GM23338 (cell line): ENCODE data around the gene LRRC8B.

ENCODE experiments used
- CREB1 ChIP-seq: fragments of 250-450 bp; sonication (Bioruptor Pico); IDR thresholded peaks from 2 replicates; pipeline ENCODE4 v1.5.0; 2020; ENCODE audit warnings: low read depth, mild to moderate bottlenecking, moderate library complexity
- EZH2 ChIP-seq: fragments of 200-600 bp; sonication (generic); IDR thresholded peaks from one replicate; pipeline ENCODE4 v1.8.0; 2017; ENCODE audit warnings: antibody characterized with exemption, mild to moderate bottlenecking, low read depth; ENCODE audit not compliant: unreplicated experiment
- EZH2phosphoT487 ChIP-seq: fragments of 200-600 bp; sonication (generic); IDR thresholded peaks from one replicate; pipeline ENCODE4 v1.8.1; 2018; ENCODE audit warnings: antibody characterized with exemption; ENCODE audit not compliant: unreplicated experiment
- JUNB ChIP-seq: IDR thresholded peaks from one replicate; pipeline ENCODE4 v1.6.1; 2016; ENCODE audit warnings: antibody characterized with exemption; ENCODE audit not compliant: unreplicated experiment
- NANOG ChIP-seq: IDR thresholded peaks from 2 replicates; pipeline ENCODE4 v1.6.1; 2016; ENCODE audit warnings: antibody characterized with exemption, borderline replicate concordance
- POLR2AphosphoS5 ChIP-seq: IDR thresholded peaks from 2 replicates; pipeline ENCODE4 v1.6.1; 2016; ENCODE audit warnings: antibody characterized with exemption, low read depth
- STAT1 ChIP-seq: IDR thresholded peaks from one replicate; pipeline ENCODE4 v1.6.1; 2016; ENCODE audit warnings: antibody characterized with exemption; ENCODE audit not compliant: unreplicated experiment
- ZNF331 ChIP-seq: fragments of 250-450 bp; sonication (Bioruptor Pico); IDR thresholded peaks from 2 replicates; pipeline ENCODE4 v1.5.0; 2020; ENCODE audit warnings: low read depth, mild to moderate bottlenecking, moderate library complexity
- TF ChIP-seq, protein P1 (sequence below), 2 experiments: fragments of 200-600 bp in 1 of 2; sonication (generic) in 1 of 2; conservative IDR thresholded peaks; 2 replicates each; pipeline versions ENCODE4 v1.5.1 to v1.6.1; 2016 to 2017; ENCODE audit warnings: antibody characterized with exemption in 2 of 2, low read depth in 2 of 2, mild to moderate bottlenecking in 2 of 2, moderate library complexity in 1 of 2
- TF ChIP-seq, protein P2 (sequence below): IDR thresholded peaks from 2 replicates; pipeline ENCODE4 v1.6.1; 2016; ENCODE audit warnings: antibody characterized with exemption
- TF ChIP-seq, protein P3 (sequence below): IDR thresholded peaks from one replicate; pipeline ENCODE4 v1.6.1; 2018; ENCODE audit warnings: antibody characterized with exemption; ENCODE audit not compliant: unreplicated experiment

DNA sequence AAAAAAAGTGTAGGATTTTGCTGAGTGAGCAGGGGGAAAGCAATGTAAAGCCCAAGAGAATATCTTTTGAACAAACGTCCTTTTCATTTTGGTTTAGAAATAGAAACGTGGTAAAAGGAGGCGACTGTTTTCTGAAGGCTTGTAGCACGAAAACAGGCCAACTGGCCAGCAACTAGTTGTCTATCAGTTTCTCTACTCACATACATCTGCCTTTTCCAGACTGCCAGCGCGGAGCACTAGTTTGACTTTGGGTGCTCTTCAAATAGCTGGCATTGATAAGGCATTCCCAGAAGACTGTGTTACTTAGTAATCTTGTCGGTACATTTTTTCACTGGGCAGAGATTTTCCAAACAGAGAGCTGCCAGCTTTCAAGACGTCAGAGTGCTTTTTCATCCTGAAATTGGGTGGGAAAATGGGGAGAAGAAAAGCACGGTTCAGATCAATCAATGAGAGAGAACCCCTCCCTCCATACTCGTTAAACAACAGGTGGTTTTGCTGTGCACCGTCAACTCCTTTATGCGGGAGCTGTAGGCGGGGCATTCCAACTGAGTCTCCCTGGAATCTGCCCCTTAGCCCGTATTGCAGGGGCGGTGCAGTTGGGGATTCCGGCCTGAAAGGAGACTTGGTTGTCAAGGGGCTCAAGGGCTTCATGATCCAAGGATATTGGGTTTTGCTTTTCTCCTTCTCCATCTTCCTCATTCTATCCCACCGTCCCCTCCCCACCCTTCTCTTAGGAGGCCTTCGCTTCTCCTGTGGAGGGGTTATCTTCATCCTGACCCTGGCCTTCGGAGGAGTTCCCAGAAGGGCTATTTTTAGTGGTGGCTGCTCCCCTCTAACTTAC is 107.4 kb downstream of the LRRC8B start:
- no peak for TF ChIP-seq EZH2
- TF ChIP-seq, protein P1, sequence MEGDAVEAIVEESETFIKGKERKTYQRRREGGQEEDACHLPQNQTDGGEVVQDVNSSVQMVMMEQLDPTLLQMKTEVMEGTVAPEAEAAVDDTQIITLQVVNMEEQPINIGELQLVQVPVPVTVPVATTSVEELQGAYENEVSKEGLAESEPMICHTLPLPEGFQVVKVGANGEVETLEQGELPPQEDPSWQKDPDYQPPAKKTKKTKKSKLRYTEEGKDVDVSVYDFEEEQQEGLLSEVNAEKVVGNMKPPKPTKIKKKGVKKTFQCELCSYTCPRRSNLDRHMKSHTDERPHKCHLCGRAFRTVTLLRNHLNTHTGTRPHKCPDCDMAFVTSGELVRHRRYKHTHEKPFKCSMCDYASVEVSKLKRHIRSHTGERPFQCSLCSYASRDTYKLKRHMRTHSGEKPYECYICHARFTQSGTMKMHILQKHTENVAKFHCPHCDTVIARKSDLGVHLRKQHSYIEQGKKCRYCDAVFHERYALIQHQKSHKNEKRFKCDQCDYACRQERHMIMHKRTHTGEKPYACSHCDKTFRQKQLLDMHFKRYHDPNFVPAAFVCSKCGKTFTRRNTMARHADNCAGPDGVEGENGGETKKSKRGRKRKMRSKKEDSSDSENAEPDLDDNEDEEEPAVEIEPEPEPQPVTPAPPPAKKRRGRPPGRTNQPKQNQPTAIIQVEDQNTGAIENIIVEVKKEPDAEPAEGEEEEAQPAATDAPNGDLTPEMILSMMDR (conservative IDR thresholded peaks at IDR 0.05; ENCODE audit: low read depth in 2 of 2), result no peak
- no peak for TF ChIP-seq ZNF331 (CRISPR knock-in tag)
- no peak for TF ChIP-seq POLR2AphosphoS5
- TF ChIP-seq EZH2phosphoT487, result no peak
- no peak for TF ChIP-seq CREB1 (CRISPR knock-in tag)
- no peak for TF ChIP-seq JUNB
- TF ChIP-seq, protein P2, sequence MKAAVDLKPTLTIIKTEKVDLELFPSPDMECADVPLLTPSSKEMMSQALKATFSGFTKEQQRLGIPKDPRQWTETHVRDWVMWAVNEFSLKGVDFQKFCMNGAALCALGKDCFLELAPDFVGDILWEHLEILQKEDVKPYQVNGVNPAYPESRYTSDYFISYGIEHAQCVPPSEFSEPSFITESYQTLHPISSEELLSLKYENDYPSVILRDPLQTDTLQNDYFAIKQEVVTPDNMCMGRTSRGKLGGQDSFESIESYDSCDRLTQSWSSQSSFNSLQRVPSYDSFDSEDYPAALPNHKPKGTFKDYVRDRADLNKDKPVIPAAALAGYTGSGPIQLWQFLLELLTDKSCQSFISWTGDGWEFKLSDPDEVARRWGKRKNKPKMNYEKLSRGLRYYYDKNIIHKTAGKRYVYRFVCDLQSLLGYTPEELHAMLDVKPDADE, result no peak
- TF ChIP-seq, protein P3, sequence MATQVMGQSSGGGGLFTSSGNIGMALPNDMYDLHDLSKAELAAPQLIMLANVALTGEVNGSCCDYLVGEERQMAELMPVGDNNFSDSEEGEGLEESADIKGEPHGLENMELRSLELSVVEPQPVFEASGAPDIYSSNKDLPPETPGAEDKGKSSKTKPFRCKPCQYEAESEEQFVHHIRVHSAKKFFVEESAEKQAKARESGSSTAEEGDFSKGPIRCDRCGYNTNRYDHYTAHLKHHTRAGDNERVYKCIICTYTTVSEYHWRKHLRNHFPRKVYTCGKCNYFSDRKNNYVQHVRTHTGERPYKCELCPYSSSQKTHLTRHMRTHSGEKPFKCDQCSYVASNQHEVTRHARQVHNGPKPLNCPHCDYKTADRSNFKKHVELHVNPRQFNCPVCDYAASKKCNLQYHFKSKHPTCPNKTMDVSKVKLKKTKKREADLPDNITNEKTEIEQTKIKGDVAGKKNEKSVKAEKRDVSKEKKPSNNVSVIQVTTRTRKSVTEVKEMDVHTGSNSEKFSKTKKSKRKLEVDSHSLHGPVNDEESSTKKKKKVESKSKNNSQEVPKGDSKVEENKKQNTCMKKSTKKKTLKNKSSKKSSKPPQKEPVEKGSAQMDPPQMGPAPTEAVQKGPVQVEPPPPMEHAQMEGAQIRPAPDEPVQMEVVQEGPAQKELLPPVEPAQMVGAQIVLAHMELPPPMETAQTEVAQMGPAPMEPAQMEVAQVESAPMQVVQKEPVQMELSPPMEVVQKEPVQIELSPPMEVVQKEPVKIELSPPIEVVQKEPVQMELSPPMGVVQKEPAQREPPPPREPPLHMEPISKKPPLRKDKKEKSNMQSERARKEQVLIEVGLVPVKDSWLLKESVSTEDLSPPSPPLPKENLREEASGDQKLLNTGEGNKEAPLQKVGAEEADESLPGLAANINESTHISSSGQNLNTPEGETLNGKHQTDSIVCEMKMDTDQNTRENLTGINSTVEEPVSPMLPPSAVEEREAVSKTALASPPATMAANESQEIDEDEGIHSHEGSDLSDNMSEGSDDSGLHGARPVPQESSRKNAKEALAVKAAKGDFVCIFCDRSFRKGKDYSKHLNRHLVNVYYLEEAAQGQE, result no peak
- no peak for TF ChIP-seq STAT1
- no peak for TF ChIP-seq NANOG
